ENCODE measurements around the gene PRR12.

- TF ChIP-seq POLR2AphosphoS5 (IDR thresholded peaks at IDR 0.05; ENCODE audit: low read depth, low read length) (no peak), REST (IDR thresholded peaks at IDR 0.05; ENCODE audit: insufficient read depth in 1 of 2, low read depth in 2 of 2, low read length in 1 of 2) (no peak)
- TF ChIP-seq, protein P1, sequence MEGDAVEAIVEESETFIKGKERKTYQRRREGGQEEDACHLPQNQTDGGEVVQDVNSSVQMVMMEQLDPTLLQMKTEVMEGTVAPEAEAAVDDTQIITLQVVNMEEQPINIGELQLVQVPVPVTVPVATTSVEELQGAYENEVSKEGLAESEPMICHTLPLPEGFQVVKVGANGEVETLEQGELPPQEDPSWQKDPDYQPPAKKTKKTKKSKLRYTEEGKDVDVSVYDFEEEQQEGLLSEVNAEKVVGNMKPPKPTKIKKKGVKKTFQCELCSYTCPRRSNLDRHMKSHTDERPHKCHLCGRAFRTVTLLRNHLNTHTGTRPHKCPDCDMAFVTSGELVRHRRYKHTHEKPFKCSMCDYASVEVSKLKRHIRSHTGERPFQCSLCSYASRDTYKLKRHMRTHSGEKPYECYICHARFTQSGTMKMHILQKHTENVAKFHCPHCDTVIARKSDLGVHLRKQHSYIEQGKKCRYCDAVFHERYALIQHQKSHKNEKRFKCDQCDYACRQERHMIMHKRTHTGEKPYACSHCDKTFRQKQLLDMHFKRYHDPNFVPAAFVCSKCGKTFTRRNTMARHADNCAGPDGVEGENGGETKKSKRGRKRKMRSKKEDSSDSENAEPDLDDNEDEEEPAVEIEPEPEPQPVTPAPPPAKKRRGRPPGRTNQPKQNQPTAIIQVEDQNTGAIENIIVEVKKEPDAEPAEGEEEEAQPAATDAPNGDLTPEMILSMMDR (IDR thresholded peaks at IDR 0.05), result no peak
These were observed 18.6 kb downstream of the PRR12 start for GRCh38 chr19:49609499-49610092.
